DND-41 (cell line): ENCODE data around the gene HELZ2.

Source experiments
- CTCF ChIP-seq: IDR thresholded peaks from 2 replicates; pipeline ENCODE4 v1.5.1; 2012; ENCODE audit warnings: borderline replicate concordance, low read length, moderate library complexity, mild to moderate bottlenecking; ENCODE audit not compliant: poor library complexity, severe bottlenecking; ENCODE audit errors: extremely low read depth
- EZH2 ChIP-seq: IDR thresholded peaks from 3 replicates; pipeline ENCODE4 v1.6.1; 2012; ENCODE audit warnings: borderline replicate concordance, low read depth, mild to moderate bottlenecking, moderate library complexity, low read length, inconsistent platforms; ENCODE audit not compliant: severe bottlenecking

- TF ChIP-seq CTCF (no peak), EZH2 (no peak)
These were observed 48.7 kb upstream of the HELZ2 start for GRCh38 chr20:63622732-63623131.
